AG04450 (cell line): ENCODE results near the gene MTMR8. TPM values are rescaled to one million over a fixed set of nuclear protein-coding genes. Genes with fewer than 3 reads are reported as not detected.
"Not testable (repeated sequence)": the region's sequence is repeated elsewhere in the genome, so short reads cannot be mapped to it uniquely, and the experiment has no call there.

ENCODE experiments used
- CTCF ChIA-PET: fragments of 300-600, 350-600 bp; formaldehyde crosslinking; extraction: SDS; loops from one replicate; lab custom pipeline; 2022; ENCODE audit warnings: antibody characterized with exemption, inconsistent platforms; lab: Charles Lee
- POLR2A ChIA-PET: fragments of 350-600 bp; formaldehyde crosslinking; extraction: SDS; loops from one replicate; lab custom pipeline; 2021; ENCODE audit warnings: antibody characterized with exemption, inconsistent platforms; lab: Yijun Ruan, JAX
- DNase-seq: peaks from one replicate; pipeline ENCODE4 v3.0.0-alpha.2; 2011; ENCODE audit warnings: low read depth, low spot score
- H3K27ac ChIP-seq: one replicate; pipeline ENCODE4 v1.5.1; 2012; ENCODE audit warnings: low read depth, low read length, control low read depth
- H3K27me3 ChIP-seq: one replicate; pipeline ENCODE4 v1.6.0; 2012; ENCODE audit warnings: low read length; ENCODE audit not compliant: control insufficient read depth, insufficient read depth
- H3K4me3 ChIP-seq: 2 replicates; pipeline ENCODE4 v1.5.1; 2011; ENCODE audit warnings: mild to moderate bottlenecking, low read depth, low read length, control low read depth
- H3K9me3 ChIP-seq: 2 replicates; pipeline ENCODE4 v1.5.1; 2012; ENCODE audit warnings: low read length; ENCODE audit not compliant: control insufficient read depth, insufficient read depth
- CTCF ChIP-seq: IDR thresholded peaks from 2 replicates; pipeline ENCODE4 v1.5.1; 2011; ENCODE audit warnings: low read depth, low read length, control low read depth, inconsistent platforms
- polyA plus RNA-seq: library from polyadenylated mRNA; depleted of rRNA; stranded (reverse); fragments of >200 nt; gene quantifications from 2 replicates; pipeline ENCODE4 v1.2.3, GENCODE V29; 2011

The MTMR8 gene
- polyA plus RNA-seq, 1 experiment = not detected

GRCh38 chrX:64394059-64394873 lies 986 bp downstream of the MTMR8 start:
- ChIA-PET POLR2A (no interaction called here), CTCF (no interaction called here)
- Histone ChIP-seq H3K27me3 (no peaks in the 10 kb centered on the region), H3K27ac (no peak overlapping the region), H3K4me3 (no peak overlapping the region), H3K9me3 (no peaks in the 10 kb centered on the region; the same call in 1 of the 2 replicates)
- TF ChIP-seq CTCF = no peak
- no peak for DNase-seq

- DNase-seq = no peak
- Histone ChIP-seq H3K4me3 (no peak overlapping the region), H3K9me3 (no peaks in the 10 kb centered on the region; the same call in 1 of the 2 replicates), H3K27me3 (no peaks in the 10 kb centered on the region), H3K27ac (no peak overlapping the region)
- CTCF ChIA-PET = no interaction called here
- no peak for TF ChIP-seq CTCF
- POLR2A ChIA-PET = no interaction called here
These were observed 5.8 kb downstream of the MTMR8 start for GRCh38 chrX:64389489-64389888.

GRCh38 chrX:64380789-64381188 lies 14.5 kb downstream of the MTMR8 start:
- H3K27me3 ChIP-seq, H3K9me3 ChIP-seq, POLR2A ChIA-PET, H3K27ac ChIP-seq, CTCF ChIA-PET, DNase-seq, H3K4me3 ChIP-seq: not testable (repeated sequence)

GRCh38 chrX:64379924-64380323 lies 15.3 kb downstream of the MTMR8 start:
- POLR2A ChIA-PET = no interaction called here
- CTCF ChIA-PET = no interaction called here

GRCh38 chrX:64377753-64378152 lies 17.5 kb downstream of the MTMR8 start:
- POLR2A ChIA-PET = no interaction called here
- CTCF ChIA-PET = no interaction called here

More at GRCh38 chrX:64379924-64380323, 15.3 kb downstream of the MTMR8 start:
- H3K27ac ChIP-seq = no peak overlapping the region
- no peak for DNase-seq
- H3K9me3 ChIP-seq = no peaks in the 10 kb centered on the region; the same call in none of the 2 replicates
- no peak overlapping the region for H3K4me3 ChIP-seq
- TF ChIP-seq CTCF = no peak
- no peaks in the 10 kb centered on the region for H3K27me3 ChIP-seq

More at GRCh38 chrX:64377753-64378152, 17.5 kb downstream of the MTMR8 start:
- H3K27me3 ChIP-seq = no peaks in the 10 kb centered on the region
- DNase-seq = no peak
- H3K4me3 ChIP-seq = no peak overlapping the region
- H3K27ac ChIP-seq = no peak overlapping the region
- TF ChIP-seq CTCF = no peak
- no peaks in the 10 kb centered on the region; the same call in 1 of the 2 replicates for H3K9me3 ChIP-seq
